BE2C (cell line): ENCODE measurements around the gene NLGN1.

Experiments used
- DNase-seq: peaks from one replicate; pipeline ENCODE4 v3.0.0-alpha.2; 2020
- H3K27me3 ChIP-seq: fragments of 250-450 bp; sonication (Bioruptor Pico); 2 replicates; pipeline ENCODE4 v1.5.1; 2020; ENCODE audit warnings: mild to moderate bottlenecking
- H3K36me3 ChIP-seq: fragments of 250-450 bp; sonication (Bioruptor Pico); 2 replicates; pipeline ENCODE4 v1.5.1; 2020; ENCODE audit warnings: mild to moderate bottlenecking
- H3K4me1 ChIP-seq: fragments of 250-450 bp; sonication (Bioruptor Pico); 2 replicates; pipeline ENCODE4 v1.5.1; 2020
- H3K4me3 ChIP-seq: 2 replicates; pipeline ENCODE4 v1.5.1; 2011; ENCODE audit warnings: low read depth, low read length
- H3K9me3 ChIP-seq: fragments of 250-450 bp; sonication (Bioruptor Pico); 2 replicates; pipeline ENCODE4 v1.5.1; 2020
- TF ChIP-seq, protein P1 (sequence below): IDR thresholded peaks from 2 replicates; pipeline ENCODE4 v1.5.1; 2012; ENCODE audit warnings: mild to moderate bottlenecking, low read depth, low read length

NLGN1 gene

DNA sequence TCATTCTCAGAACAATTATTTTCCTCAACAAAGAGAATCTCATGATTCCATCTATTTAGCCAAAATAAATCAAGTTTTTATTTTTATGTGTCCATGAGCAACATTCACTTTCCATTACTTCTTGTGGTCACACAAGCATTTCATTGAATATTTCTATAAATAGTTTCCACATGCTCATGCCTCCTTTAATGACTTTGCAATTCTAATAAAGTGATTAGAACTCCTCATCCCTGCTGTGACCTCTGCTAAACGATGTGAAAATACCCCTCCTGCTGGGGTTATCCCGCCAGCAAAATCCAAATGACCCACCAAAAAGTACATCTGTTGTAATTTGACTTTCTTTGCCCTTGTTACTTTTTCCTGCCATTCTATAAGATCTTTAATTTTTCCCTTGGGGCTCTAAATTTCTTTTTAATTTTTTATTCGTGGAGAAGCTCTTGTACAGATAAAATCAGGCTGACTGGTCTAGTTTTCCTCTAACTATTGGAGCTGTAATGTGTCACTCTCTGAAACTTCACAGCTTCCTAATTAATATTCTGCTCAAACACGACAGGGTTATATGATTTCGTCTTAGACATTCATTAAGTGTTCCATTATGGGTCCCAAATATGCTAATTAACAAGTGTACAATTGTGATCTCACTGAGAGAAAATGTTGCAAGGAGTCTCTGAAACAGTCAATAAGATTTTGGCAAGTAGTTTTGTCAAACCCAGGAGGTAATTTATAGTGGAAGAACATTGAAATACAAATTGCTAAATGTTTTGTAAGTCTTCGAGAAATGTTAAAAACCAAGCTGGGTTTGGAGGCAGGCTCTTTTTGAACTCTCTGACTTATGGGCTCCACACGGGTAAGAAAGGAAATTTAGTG, 928.5 kb downstream of the NLGN1 start:
- Histone ChIP-seq H3K4me1 (no peaks in the 10 kb centered on the region), H3K27me3 (no peaks in the 10 kb centered on the region), H3K36me3 (no peaks in the 10 kb centered on the region), H3K9me3 (no peaks in the 10 kb centered on the region), H3K4me3 (no peak overlapping the region)
- TF ChIP-seq, protein P1, sequence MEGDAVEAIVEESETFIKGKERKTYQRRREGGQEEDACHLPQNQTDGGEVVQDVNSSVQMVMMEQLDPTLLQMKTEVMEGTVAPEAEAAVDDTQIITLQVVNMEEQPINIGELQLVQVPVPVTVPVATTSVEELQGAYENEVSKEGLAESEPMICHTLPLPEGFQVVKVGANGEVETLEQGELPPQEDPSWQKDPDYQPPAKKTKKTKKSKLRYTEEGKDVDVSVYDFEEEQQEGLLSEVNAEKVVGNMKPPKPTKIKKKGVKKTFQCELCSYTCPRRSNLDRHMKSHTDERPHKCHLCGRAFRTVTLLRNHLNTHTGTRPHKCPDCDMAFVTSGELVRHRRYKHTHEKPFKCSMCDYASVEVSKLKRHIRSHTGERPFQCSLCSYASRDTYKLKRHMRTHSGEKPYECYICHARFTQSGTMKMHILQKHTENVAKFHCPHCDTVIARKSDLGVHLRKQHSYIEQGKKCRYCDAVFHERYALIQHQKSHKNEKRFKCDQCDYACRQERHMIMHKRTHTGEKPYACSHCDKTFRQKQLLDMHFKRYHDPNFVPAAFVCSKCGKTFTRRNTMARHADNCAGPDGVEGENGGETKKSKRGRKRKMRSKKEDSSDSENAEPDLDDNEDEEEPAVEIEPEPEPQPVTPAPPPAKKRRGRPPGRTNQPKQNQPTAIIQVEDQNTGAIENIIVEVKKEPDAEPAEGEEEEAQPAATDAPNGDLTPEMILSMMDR = no peak
- DNase-seq = no peak

DNA sequence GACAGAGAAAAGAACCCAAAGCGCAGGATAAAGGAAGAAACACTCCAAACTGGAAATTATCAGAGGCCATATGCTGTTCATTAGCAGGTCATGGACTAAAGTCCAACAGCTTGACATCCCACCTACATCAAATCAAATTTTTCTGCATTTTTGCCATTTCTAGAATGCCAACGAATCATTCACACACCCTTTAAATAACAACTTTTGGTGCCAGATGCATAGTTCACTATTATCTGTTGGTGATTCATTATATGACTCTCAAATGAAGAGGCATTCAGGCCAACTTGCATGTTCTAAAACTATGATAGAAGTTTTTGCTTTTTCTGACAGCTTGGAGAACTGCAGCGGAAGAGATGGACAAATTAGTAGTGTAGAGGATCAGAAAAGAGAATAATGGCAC, 931.8 kb downstream of the NLGN1 start:
- no peaks in the 10 kb centered on the region for H3K9me3 ChIP-seq
- no peaks in the 10 kb centered on the region for H3K4me1 ChIP-seq
- no peaks in the 10 kb centered on the region for H3K36me3 ChIP-seq
- H3K27me3 ChIP-seq = no peaks in the 10 kb centered on the region
- TF ChIP-seq, protein P1 = no peak
- no peak overlapping the region for H3K4me3 ChIP-seq
- DNase-seq = no peak

DNA sequence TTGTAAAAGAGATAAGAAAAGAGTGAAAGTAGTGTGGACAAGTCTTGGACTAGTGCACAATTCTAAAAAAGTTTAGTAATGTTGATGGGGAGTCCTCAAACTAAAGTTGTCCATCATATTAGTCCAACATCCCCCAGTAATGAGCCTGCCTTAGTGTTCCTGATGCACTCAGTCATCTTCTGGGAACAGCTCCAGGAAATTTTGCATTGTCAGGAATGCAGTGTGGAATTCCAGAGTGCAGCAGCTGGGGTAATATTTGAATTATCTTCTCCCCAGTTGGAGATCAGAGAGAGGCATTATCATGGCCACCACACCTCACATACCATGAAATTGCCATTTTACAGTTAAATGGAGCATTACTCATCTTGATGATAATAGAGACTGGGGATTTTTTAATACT, 932.8 kb downstream of the NLGN1 start:
- Histone ChIP-seq H3K27me3 (no peaks in the 10 kb centered on the region), H3K9me3 (no peaks in the 10 kb centered on the region), H3K4me1 (no peaks in the 10 kb centered on the region), H3K4me3 (no peak overlapping the region), H3K36me3 (no peaks in the 10 kb centered on the region)
- DNase-seq = no peak
- TF ChIP-seq, protein P1 = no peak

DNA sequence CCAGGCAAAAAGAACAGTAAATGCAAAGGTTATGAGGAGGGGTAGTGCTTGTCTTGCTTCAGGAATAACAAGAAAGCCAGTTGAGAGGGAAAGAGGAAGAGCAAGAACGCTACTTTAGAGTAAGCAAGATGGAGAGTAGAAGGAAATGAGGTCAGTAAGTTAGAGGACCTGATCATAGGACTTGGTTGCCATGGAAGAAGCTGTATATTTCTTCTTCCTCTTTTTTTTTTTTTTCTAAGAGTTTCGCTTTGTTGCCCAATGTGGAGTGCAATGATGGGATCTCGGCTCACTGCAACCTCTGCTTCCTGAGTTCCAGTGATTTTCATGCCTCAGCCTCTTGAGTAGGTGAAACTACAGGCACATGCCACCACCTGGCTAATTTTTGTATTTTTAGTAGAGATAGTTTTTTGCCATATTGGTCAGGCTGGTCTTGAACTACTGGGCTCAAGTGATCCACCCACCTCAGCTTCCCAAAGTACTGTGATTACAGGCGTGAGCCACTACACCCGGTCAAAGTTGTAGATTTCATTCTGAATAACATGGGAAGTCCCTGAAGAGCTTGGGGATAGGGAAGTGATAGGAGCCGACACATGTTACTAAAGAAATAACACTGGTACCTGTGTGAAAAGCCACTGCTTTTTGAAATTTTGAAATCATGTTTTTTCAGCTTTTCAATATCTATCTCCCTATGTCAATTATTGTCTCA, 933.7 kb downstream of the NLGN1 start:
- no peak for DNase-seq
- no peaks in the 10 kb centered on the region for H3K4me1 ChIP-seq
- no peak overlapping the region for H3K4me3 ChIP-seq
- TF ChIP-seq, protein P1 = no peak
- H3K27me3 ChIP-seq = no peaks in the 10 kb centered on the region
- H3K9me3 ChIP-seq = no peaks in the 10 kb centered on the region
- H3K36me3 ChIP-seq = no peaks in the 10 kb centered on the region

GRCh38 chr3:174332391-174332790, 934.8 kb downstream of the NLGN1 start:
- TF ChIP-seq, protein P1 = no peak
- H3K9me3 ChIP-seq = no peaks in the 10 kb centered on the region
- DNase-seq = no peak
- no peaks in the 10 kb centered on the region for H3K36me3 ChIP-seq
- H3K27me3 ChIP-seq = no peaks in the 10 kb centered on the region
- H3K4me1 ChIP-seq = no peaks in the 10 kb centered on the region
- no peak overlapping the region for H3K4me3 ChIP-seq

- Histone ChIP-seq H3K4me1 (no peaks in the 10 kb centered on the region), H3K9me3 (no peaks in the 10 kb centered on the region), H3K36me3 (no peaks in the 10 kb centered on the region), H3K4me3 (no peak overlapping the region), H3K27me3 (no peaks in the 10 kb centered on the region)
- TF ChIP-seq, protein P1 = no peak
- DNase-seq = no peak
These were observed 936.1 kb downstream of the NLGN1 start for GRCh38 chr3:174333640-174334039.
